H9 (cell line): ENCODE measurements around the gene SLC12A6. TPM values are rescaled to one million over a fixed set of nuclear protein-coding genes. Genes with fewer than 3 reads are reported as not detected.

Experiments used
- DNase-seq: peaks from one replicate; pipeline ENCODE4 v3.0.0-alpha.2; 2017
- H2AFZ ChIP-seq: one replicate; pipeline ENCODE4 v1.6.1; 2013; ENCODE audit warnings: mild to moderate bottlenecking, low read length, control low read depth, moderate library complexity
- H2AK5ac ChIP-seq: 2 replicates; pipeline ENCODE4 v1.6.1; 2013; ENCODE audit warnings: low read length, control low read depth, mixed read lengths; ENCODE audit not compliant: insufficient read length
- H2BK120ac ChIP-seq: one replicate; pipeline ENCODE4 v1.6.1; 2013; ENCODE audit warnings: low read depth, mild to moderate bottlenecking, low read length, control low read depth, inconsistent platforms; ENCODE audit not compliant: poor library complexity, severe bottlenecking
- H2BK12ac ChIP-seq: 2 replicates; pipeline ENCODE4 v1.6.1; 2013; ENCODE audit warnings: low read length, control low read depth, mixed read lengths, low read depth; ENCODE audit not compliant: insufficient read length
- H2BK15ac ChIP-seq: 2 replicates; pipeline ENCODE4 v1.6.1; 2013; ENCODE audit warnings: low read depth, low read length, control low read depth
- H2BK20ac ChIP-seq: one replicate; pipeline ENCODE4 v1.6.1; 2013; ENCODE audit warnings: low read depth, mild to moderate bottlenecking, low read length, control low read depth, inconsistent platforms; ENCODE audit not compliant: poor library complexity, severe bottlenecking
- H2BK5ac ChIP-seq: 2 replicates; pipeline ENCODE4 v1.6.1; 2013; ENCODE audit warnings: low read length, control low read depth, mixed read lengths; ENCODE audit not compliant: insufficient read length
- H3K14ac ChIP-seq: 2 replicates; pipeline ENCODE4 v1.6.1; 2013; ENCODE audit warnings: low read length, control low read depth; ENCODE audit not compliant: insufficient read depth
- H3K18ac ChIP-seq: 2 replicates; pipeline ENCODE4 v1.6.1; 2013; ENCODE audit warnings: low read depth, mild to moderate bottlenecking, mixed read lengths, low read length, control low read depth; ENCODE audit not compliant: insufficient read length
- H3K23ac ChIP-seq: 2 replicates; pipeline ENCODE4 v1.6.1; 2013; ENCODE audit warnings: low read length, control low read depth, mixed read lengths, low read depth; ENCODE audit not compliant: insufficient read length
- H3K23me2 ChIP-seq: 2 replicates; pipeline ENCODE4 v1.6.1; 2013; ENCODE audit warnings: low read depth, mild to moderate bottlenecking, mixed read lengths, low read length, control low read depth; ENCODE audit not compliant: insufficient read length, poor library complexity, severe bottlenecking
- H3K27ac ChIP-seq: 2 replicates; pipeline ENCODE4 v1.5.1; 2013; ENCODE audit warnings: low read length, control low read depth, mixed read lengths, low read depth; ENCODE audit not compliant: insufficient read length
- H3K27me3 ChIP-seq: 2 replicates; pipeline ENCODE4 v1.6.1; 2013; ENCODE audit warnings: low read length, control low read depth, inconsistent platforms; ENCODE audit not compliant: insufficient read depth
- H3K4ac ChIP-seq: 2 replicates; pipeline ENCODE4 v1.6.1; 2013; ENCODE audit warnings: low read depth, mild to moderate bottlenecking, control low read depth, inconsistent platforms, low read length, moderate library complexity
- H3K4me1 ChIP-seq: 2 replicates; pipeline ENCODE4 v1.6.1; 2013; ENCODE audit warnings: low read length, control low read depth, inconsistent platforms; ENCODE audit not compliant: insufficient read depth
- H3K4me2 ChIP-seq: 2 replicates; pipeline ENCODE4 v1.6.1; 2013; ENCODE audit warnings: low read length, control low read depth, mixed read lengths; ENCODE audit not compliant: insufficient read length, insufficient read depth
- H3K56ac ChIP-seq: 2 replicates; pipeline ENCODE4 v1.6.1; 2013; ENCODE audit warnings: low read depth, mild to moderate bottlenecking, mixed read lengths, low read length, control low read depth; ENCODE audit not compliant: insufficient read length
- H3K79me1 ChIP-seq: 2 replicates; pipeline ENCODE4 v1.6.1; 2013; ENCODE audit warnings: low read depth, mild to moderate bottlenecking, moderate library complexity, low read length, control low read depth, inconsistent platforms; ENCODE audit not compliant: insufficient read depth, poor library complexity, severe bottlenecking
- H3K79me2 ChIP-seq: 2 replicates; pipeline ENCODE4 v1.6.1; 2013; ENCODE audit warnings: low read length, control low read depth, inconsistent platforms; ENCODE audit not compliant: insufficient read depth
- H3K9ac ChIP-seq: 2 replicates; pipeline ENCODE4 v1.6.1; 2013; ENCODE audit warnings: low read length, control low read depth, mixed read lengths; ENCODE audit not compliant: insufficient read length; ENCODE audit errors: extremely low read depth
- H3K9me3 ChIP-seq: one replicate; pipeline ENCODE4 v1.6.1; 2013; ENCODE audit warnings: low read depth, low read length, inconsistent platforms; ENCODE audit not compliant: control insufficient read depth
- H3T11ph ChIP-seq: one replicate; pipeline ENCODE4 v1.6.1; 2013; ENCODE audit warnings: mild to moderate bottlenecking, low read length, control low read depth, inconsistent platforms
- H4K20me1 ChIP-seq: one replicate; pipeline ENCODE4 v1.6.1; 2013; ENCODE audit not compliant: control insufficient read depth, insufficient read length, insufficient read depth
- H4K5ac ChIP-seq: 2 replicates; pipeline ENCODE4 v1.6.1; 2013; ENCODE audit warnings: low read depth, mild to moderate bottlenecking, mixed read lengths, low read length, control low read depth; ENCODE audit not compliant: insufficient read length
- H4K8ac ChIP-seq: replicated peaks from 2 replicates; pipeline ENCODE4 v1.6.1; 2013; ENCODE audit warnings: low read length, control low read depth, mixed read lengths, low read depth; ENCODE audit not compliant: insufficient read length
- H4K91ac ChIP-seq: 2 replicates; pipeline ENCODE4 v1.6.1; 2013; ENCODE audit warnings: low read depth, mild to moderate bottlenecking, moderate library complexity, mixed read lengths, low read length, control low read depth; ENCODE audit not compliant: insufficient read length
- H3K27ac Mint-ChIP-seq, 3 experiments: 2 replicates in 2 of 3; 3 replicates in 1 of 3; pipeline ENCODE4 v1.8.0; 2020 to 2021; ENCODE audit warnings: mixed read lengths in 3 of 3, mild to moderate bottlenecking in 1 of 3, moderate library complexity in 1 of 3
- H3K27me3 Mint-ChIP-seq: 2 replicates; pipeline ENCODE4 v1.8.0; 2021; ENCODE audit warnings: low read depth, mild to moderate bottlenecking, moderate library complexity, mixed read lengths
- H3K36me3 Mint-ChIP-seq, 3 experiments: 2 replicates in 2 of 3; 3 replicates in 1 of 3; pipeline ENCODE4 v1.8.0; 2020 to 2021; ENCODE audit warnings: low read depth in 3 of 3, mixed read lengths in 3 of 3; ENCODE audit not compliant: insufficient read depth in 1 of 3
- H3K4me1 Mint-ChIP-seq, 2 experiments: 2 replicates each; pipeline ENCODE4 v1.8.0; 2020; ENCODE audit warnings: mixed read lengths in 2 of 2
- H3K4me3 Mint-ChIP-seq, 2 experiments: 2 replicates in 1 of 2; 3 replicates in 1 of 2; pipeline ENCODE4 v1.8.0; 2020 to 2021; ENCODE audit warnings: mild to moderate bottlenecking in 2 of 2, mixed read lengths in 2 of 2, moderate library complexity in 1 of 2
- H3K9me3 Mint-ChIP-seq, 2 experiments: 2 replicates in 1 of 2; 3 replicates in 1 of 2; pipeline ENCODE4 v1.8.0; 2020; ENCODE audit warnings: mild to moderate bottlenecking in 2 of 2, mixed read lengths in 2 of 2, moderate library complexity in 1 of 2
- total RNA-seq: library from RNA; stranded (reverse); gene quantifications from 2 replicates; pipeline ENCODE4 v1.2.1, GENCODE V29; 2021
- TF ChIP-seq, protein P1 (sequence below): fragments of 200-600 bp; sonication (generic); conservative IDR thresholded peaks from 3 replicates; pipeline ENCODE4 v1.8.0; 2021; ENCODE audit warnings: antibody characterized with exemption, mild to moderate bottlenecking

The SLC12A6 gene
- total RNA-seq, 1 experiment from 2014 or later, result 11.1 TPM

DNA sequence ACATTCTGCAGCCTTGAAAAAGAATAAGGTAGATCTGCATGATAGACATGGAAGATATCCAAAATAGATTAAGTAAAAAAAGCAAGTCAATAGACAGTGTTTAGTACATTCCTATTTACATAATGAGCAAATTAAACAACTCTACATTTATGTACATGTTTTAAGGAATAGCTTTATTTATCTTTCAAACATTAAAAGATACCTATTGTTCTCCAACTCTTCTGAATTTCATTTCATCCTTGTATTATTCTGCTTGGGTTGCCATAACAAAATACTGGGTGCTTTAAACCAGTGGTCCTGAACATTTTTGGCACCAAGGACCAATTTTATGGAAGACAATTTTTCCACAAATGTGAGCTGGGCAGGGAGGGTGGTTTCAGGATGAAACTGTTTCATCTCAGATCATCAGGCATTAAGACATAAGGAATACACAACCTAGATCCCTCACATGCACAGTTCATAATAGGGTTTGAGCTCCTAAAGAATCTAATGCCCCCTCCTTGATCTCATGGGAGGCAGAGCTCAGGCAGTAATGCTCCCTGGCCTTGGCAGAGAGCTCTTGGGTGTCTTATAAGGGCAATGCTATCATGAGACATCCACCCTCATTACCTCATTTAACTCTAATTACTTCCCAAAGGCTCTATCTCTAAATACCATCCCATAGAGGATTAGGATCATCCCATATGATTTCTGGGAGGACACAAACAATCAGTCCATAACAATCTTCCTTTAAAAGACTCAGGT, 120.9 kb downstream of the SLC12A6 start:
- Histone ChIP-seq H2AFZ (no peak overlapping the region), H3K18ac (no peak overlapping the region), H3T11ph (no peak overlapping the region), H3K27ac (no peak overlapping the region), H4K91ac (no peak overlapping the region), H4K8ac (no peak overlapping the region), H3K9me3 (no peaks in the 10 kb centered on the region), H2BK15ac (no peak overlapping the region), H3K79me1 (no peaks in the 10 kb centered on the region), H3K4ac (no peak overlapping the region), H2AK5ac (no peak overlapping the region), H3K79me2 (no peaks in the 10 kb centered on the region), H4K20me1 (no peaks in the 10 kb centered on the region), H3K56ac (no peak overlapping the region), H2BK12ac (no peak overlapping the region), H3K27me3 (no peaks in the 10 kb centered on the region), H3K4me2 (no peak overlapping the region), H3K4me1 (peaks cover 17% of the 10 kb centered on the region; the same call in 1 of the 2 replicates), H3K14ac (no peak overlapping the region), H2BK20ac (no peak overlapping the region), H2BK120ac (no peak overlapping the region), H4K5ac (no peak overlapping the region), H3K23me2 (peaks cover 2% of the 10 kb centered on the region), H3K9ac (no peak overlapping the region), H3K23ac (no peak overlapping the region), H2BK5ac (no peak overlapping the region)
- H3K36me3 Mint-ChIP-seq, result no peaks in the 10 kb centered on the region; a peak in 1 of 7 replicates
- no peak overlapping the region for H3K4me3 Mint-ChIP-seq
- peaks cover 33 to 35% of the 10 kb centered on the region in 2 experiments for H3K4me1 Mint-ChIP-seq
- DNase-seq, result no peak
- no peak overlapping the region for H3K27ac Mint-ChIP-seq
- H3K9me3 Mint-ChIP-seq, result no peaks in the 10 kb centered on the region
- TF ChIP-seq, protein P1, sequence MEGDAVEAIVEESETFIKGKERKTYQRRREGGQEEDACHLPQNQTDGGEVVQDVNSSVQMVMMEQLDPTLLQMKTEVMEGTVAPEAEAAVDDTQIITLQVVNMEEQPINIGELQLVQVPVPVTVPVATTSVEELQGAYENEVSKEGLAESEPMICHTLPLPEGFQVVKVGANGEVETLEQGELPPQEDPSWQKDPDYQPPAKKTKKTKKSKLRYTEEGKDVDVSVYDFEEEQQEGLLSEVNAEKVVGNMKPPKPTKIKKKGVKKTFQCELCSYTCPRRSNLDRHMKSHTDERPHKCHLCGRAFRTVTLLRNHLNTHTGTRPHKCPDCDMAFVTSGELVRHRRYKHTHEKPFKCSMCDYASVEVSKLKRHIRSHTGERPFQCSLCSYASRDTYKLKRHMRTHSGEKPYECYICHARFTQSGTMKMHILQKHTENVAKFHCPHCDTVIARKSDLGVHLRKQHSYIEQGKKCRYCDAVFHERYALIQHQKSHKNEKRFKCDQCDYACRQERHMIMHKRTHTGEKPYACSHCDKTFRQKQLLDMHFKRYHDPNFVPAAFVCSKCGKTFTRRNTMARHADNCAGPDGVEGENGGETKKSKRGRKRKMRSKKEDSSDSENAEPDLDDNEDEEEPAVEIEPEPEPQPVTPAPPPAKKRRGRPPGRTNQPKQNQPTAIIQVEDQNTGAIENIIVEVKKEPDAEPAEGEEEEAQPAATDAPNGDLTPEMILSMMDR, result no peak
- no peaks in the 10 kb centered on the region; the same call in 1 of the 2 replicates for H3K27me3 Mint-ChIP-seq
